CD4-positive, alpha-beta memory T cell (primary cell): ENCODE results near the gene TIMM17A. TPM values are rescaled to one million over a fixed set of nuclear protein-coding genes. Genes with fewer than 3 reads are reported as not detected.

Experiments used
- CTCF ChIA-PET: fragments of 350-600 bp; sonication (Branson Sonifier 250); formaldehyde crosslinking; loops from one replicate; lab custom pipeline; 2021; ENCODE audit warnings: inconsistent platforms; ENCODE audit not compliant: partially characterized antibody; lab: Charles Lee
- POLR2A ChIA-PET: fragments of 350-600 bp; sonication (Branson Sonifier 250); formaldehyde crosslinking; loops from one replicate; lab custom pipeline; 2021; ENCODE audit not compliant: partially characterized antibody; lab: Charles Lee
- DNase-seq, 5 donors: peaks; one replicate each; pipeline versions ENCODE4 v3.0.0 to v3.0.0-alpha.2; 2020 to 2022; ENCODE audit warnings: mixed read lengths in 1 of 5
- H3K27ac ChIP-seq: one replicate; pipeline ENCODE4 v1.7.0; 2013; ENCODE audit warnings: low read depth, low read length
- H3K27me3 ChIP-seq: 2 replicates; pipeline ENCODE4 v1.7.0; 2013; ENCODE audit warnings: mild to moderate bottlenecking, low read length, moderate library complexity; ENCODE audit not compliant: insufficient read depth
- H3K36me3 ChIP-seq: 2 replicates; pipeline ENCODE4 v1.7.0; 2013; ENCODE audit warnings: mild to moderate bottlenecking, low read length, moderate library complexity; ENCODE audit not compliant: insufficient read depth
- H3K4me1 ChIP-seq: 2 replicates; pipeline ENCODE4 v1.7.0; 2013; ENCODE audit warnings: mild to moderate bottlenecking, low read length, moderate library complexity; ENCODE audit not compliant: insufficient read depth
- H3K4me3 ChIP-seq, 2 donors: one replicate each; pipeline ENCODE4 v1.7.0; 2013; ENCODE audit warnings: low read length in 2 of 2, mild to moderate bottlenecking in 1 of 2
- H3K9me3 ChIP-seq, 2 donors: one replicate each; pipeline ENCODE4 v1.7.0; 2013; ENCODE audit warnings: low read length in 2 of 2, control low read depth in 1 of 2; ENCODE audit not compliant: control insufficient read depth in 1 of 2
- H3K27ac Mint-ChIP-seq, 7 donors: one replicate each; pipeline ENCODE4 v1.8.0; 2020 to 2021; ENCODE audit warnings: mixed read lengths in 7 of 7, mild to moderate bottlenecking in 6 of 7, inconsistent platforms in 3 of 7, moderate library complexity in 3 of 7
- H3K27me3 Mint-ChIP-seq, 2 donors: one replicate each; pipeline ENCODE4 v1.8.0; 2020 to 2021; ENCODE audit warnings: mixed read lengths in 2 of 2
- H3K36me3 Mint-ChIP-seq, 2 donors: one replicate each; pipeline ENCODE4 v1.8.0; 2020 to 2021; ENCODE audit warnings: mixed read lengths in 2 of 2, inconsistent platforms in 1 of 2, mild to moderate bottlenecking in 1 of 2
- H3K4me1 Mint-ChIP-seq, 4 donors: one replicate each; pipeline ENCODE4 v1.8.0; 2020 to 2021; ENCODE audit warnings: mixed read lengths in 4 of 4, mild to moderate bottlenecking in 1 of 4
- H3K4me3 Mint-ChIP-seq, 8 donors: one replicate each; pipeline ENCODE4 v1.8.0; 2020 to 2021; ENCODE audit warnings: mixed read lengths in 8 of 8, mild to moderate bottlenecking in 7 of 8, moderate library complexity in 6 of 8, inconsistent platforms in 3 of 8
- H3K9me3 Mint-ChIP-seq, 8 donors: one replicate each; pipeline ENCODE4 v1.8.0; 2020 to 2021; ENCODE audit warnings: mixed read lengths in 8 of 8, mild to moderate bottlenecking in 5 of 8, inconsistent platforms in 3 of 8, moderate library complexity in 1 of 8
- intact Hi-C: fragments of 100-400 bp; cut with micrococcal nuclease; formaldehyde crosslinking; loops from one replicate; pipeline ENCODE4 v1.15.1; 2023
- polyA plus RNA-seq, 2 donors: library from polyadenylated mRNA; unstranded; fragments of 300-500 nt; fragmentation: Illumina TruSeq; gene quantifications; one replicate each; pipeline ENCODE4 v1.2.3, GENCODE V29; 2021
- total RNA-seq, 2 experiments: library from RNA; stranded (reverse); gene quantifications; one replicate each; pipeline ENCODE4 v1.2.3, GENCODE V29; 2021

The TIMM17A gene
- 10 to 100 TPM; 26.0 to 27.1 TPM for total RNA-seq
- 10 to 100 TPM; 28.4 to 29.2 TPM for polyA plus RNA-seq

- H3K4me3 Mint-ChIP-seq: peak within 1 kb of the TSS; percentile 92 to 99 (median 98)
- CTCF ChIA-PET: interaction anchor here (1.0 to 3.1 kb wide), 3 partner anchors 18 to 59 kb away, joined by 3 to 16 read pairs (median 5); no protein-coding TSS in a partner anchor
- no peaks in the 10 kb centered on the region for H3K9me3 ChIP-seq
- H3K4me3 ChIP-seq: peak within 1 kb of the TSS; percentile 83 to 99
- H3K36me3 ChIP-seq: peaks cover 11% of the 10 kb centered on the region
- no peaks in the 10 kb centered on the region for H3K27me3 Mint-ChIP-seq
- H3K4me1 Mint-ChIP-seq: peaks cover 12 to 30% (median 20%) of the 10 kb centered on the region in 4 donors
- H3K4me1 ChIP-seq: peaks cover 19% of the 10 kb centered on the region
- DNase-seq: peak; percentile 90 to 95 (median 90)
- peaks cover 9 to 30% of the 10 kb centered on the region in 2 donors for H3K36me3 Mint-ChIP-seq
- intact Hi-C loops: loop anchor here (1.0 to 5.0 kb wide), 4 partner anchors 27 to 392 kb away; partner anchors contain the start of genes IPO9, PPP1R12B and RNPEP
- peaks cover 0 to 2% (median 0%) of the 10 kb centered on the region in 8 donors for H3K9me3 Mint-ChIP-seq
- H3K27ac ChIP-seq: peak within 1 kb of the TSS; percentile 83
- H3K27ac Mint-ChIP-seq: peak within 1 kb of the TSS; percentile 97 to 99 (median 98)
- H3K27me3 ChIP-seq: no peaks in the 10 kb centered on the region
- POLR2A ChIA-PET: interaction anchor here (0.7 to 3.3 kb wide), 6 partner anchors 9 to 126 kb away, joined by 3 to 20 read pairs (median 6); partner anchors contain the start of genes LMOD1 and RNPEP
Observed at GRCh38 chr1:201955009-201955728, at the start of gene TIMM17A. Gene TIMM17A, plus strand, starts transcription at chr1:201955503. Its CDS starts 24 bp downstream, at chr1:201955527.

GRCh38 chr1:201906336-201906735 lies 49.0 kb upstream of the TIMM17A start:
- H3K27me3 Mint-ChIP-seq: peaks cover 1 to 5% of the 10 kb centered on the region in 2 donors
- peaks cover 0 to 1% (median 0%) of the 10 kb centered on the region in 4 donors for H3K4me1 Mint-ChIP-seq
- no peak for DNase-seq
- no peaks in the 10 kb centered on the region for H3K36me3 ChIP-seq
- H3K9me3 Mint-ChIP-seq: no peaks in the 10 kb centered on the region
- CTCF ChIA-PET: interaction anchor here (2.5 kb wide), 1 partner anchor 11 kb away, joined by 17 read pairs; no protein-coding TSS in a partner anchor
- H3K27ac ChIP-seq: no peak overlapping the region
- intact Hi-C loops: no loop called here
- no peaks in the 10 kb centered on the region for H3K27me3 ChIP-seq
- no peak overlapping the region for H3K27ac Mint-ChIP-seq
- POLR2A ChIA-PET: no interaction called here
- H3K4me3 Mint-ChIP-seq: no peak overlapping the region
- H3K4me1 ChIP-seq: no peaks in the 10 kb centered on the region
- no peaks in the 10 kb centered on the region for H3K36me3 Mint-ChIP-seq
- no peak overlapping the region for H3K4me3 ChIP-seq
- no peaks in the 10 kb centered on the region for H3K9me3 ChIP-seq

DNA sequence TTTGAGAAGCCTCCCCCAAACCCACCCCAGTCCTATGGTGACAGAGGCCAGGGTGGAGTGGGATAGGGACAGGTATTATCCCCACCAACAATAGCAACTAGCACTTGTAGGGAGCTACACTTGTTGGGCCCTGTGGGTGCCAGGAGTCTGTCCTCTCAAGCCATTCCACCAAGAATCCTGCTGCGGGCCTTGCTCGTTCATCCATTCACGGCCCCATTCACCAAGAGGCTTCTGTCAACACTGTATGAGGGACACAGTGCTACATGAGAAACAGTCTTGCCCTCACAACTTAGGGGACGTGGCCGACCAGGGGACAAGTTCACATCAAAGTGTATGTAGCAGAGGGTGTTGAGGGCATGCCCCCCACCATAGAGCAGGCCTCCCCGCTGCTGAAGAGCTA lies 47.7 kb upstream of the TIMM17A start:
- H3K27ac ChIP-seq: no peak overlapping the region
- H3K9me3 Mint-ChIP-seq: no peaks in the 10 kb centered on the region
- intact Hi-C loops: no loop called here
- H3K4me1 ChIP-seq: no peaks in the 10 kb centered on the region
- H3K4me3 ChIP-seq: no peak overlapping the region
- no peaks in the 10 kb centered on the region for H3K9me3 ChIP-seq
- POLR2A ChIA-PET: no interaction called here
- H3K27me3 Mint-ChIP-seq: peaks cover 5% of the 10 kb centered on the region in 2 donors
- CTCF ChIA-PET: interaction anchor here (2.5 kb wide), 1 partner anchor 12 kb away, joined by 17 read pairs; no protein-coding TSS in a partner anchor
- H3K4me1 Mint-ChIP-seq: peaks cover 0 to 1% (median 0%) of the 10 kb centered on the region in 4 donors
- no peaks in the 10 kb centered on the region for H3K27me3 ChIP-seq
- H3K4me3 Mint-ChIP-seq: no peak overlapping the region
- DNase-seq: no peak
- no peak overlapping the region for H3K27ac Mint-ChIP-seq
- H3K36me3 Mint-ChIP-seq: no peaks in the 10 kb centered on the region
- H3K36me3 ChIP-seq: no peaks in the 10 kb centered on the region

DNA sequence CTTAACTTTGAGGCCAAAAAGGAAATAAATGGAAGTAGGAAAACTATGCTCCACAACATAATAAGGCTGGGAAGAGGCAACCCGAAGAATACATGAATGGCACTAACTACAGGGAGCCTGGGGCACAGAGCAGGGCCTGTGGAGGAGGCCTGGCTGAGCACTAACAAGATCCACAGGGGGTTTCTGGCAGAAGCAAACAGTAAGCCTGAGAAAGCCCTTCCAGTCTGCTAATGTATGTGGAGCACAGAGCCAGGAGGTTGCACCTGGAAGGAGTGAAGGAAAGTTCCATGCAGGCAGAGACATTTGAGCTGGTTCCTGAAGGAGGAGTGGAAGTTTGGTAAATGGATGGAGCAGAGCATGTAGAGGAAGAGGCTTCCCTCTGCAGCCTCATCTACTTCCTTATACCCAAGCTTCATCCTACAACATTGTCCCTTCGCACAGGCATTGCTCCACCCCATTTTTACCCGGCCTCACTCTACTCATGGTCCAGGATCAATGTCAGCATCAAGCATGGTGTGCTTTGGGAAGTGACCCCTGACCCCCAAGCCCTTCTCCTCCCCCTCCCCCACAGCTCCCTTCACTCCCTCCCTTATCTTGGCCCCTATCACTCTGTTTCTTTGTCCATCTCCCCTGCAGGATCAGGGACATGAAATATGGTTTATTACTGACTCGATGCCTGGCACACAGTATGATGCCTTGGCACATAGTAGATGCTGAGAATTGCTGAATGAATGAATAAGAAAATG lies 43.3 kb upstream of the TIMM17A start:
- Histone ChIP-seq H3K4me1 (no peaks in the 10 kb centered on the region), H3K9me3 (no peaks in the 10 kb centered on the region), H3K27me3 (no peaks in the 10 kb centered on the region), H3K36me3 (no peaks in the 10 kb centered on the region), H3K4me3 (no peak overlapping the region), H3K27ac (no peak overlapping the region)
- H3K27ac Mint-ChIP-seq: no peak overlapping the region
- no peak overlapping the region for H3K4me3 Mint-ChIP-seq
- peaks cover 15 to 23% of the 10 kb centered on the region in 2 donors for H3K27me3 Mint-ChIP-seq
- H3K36me3 Mint-ChIP-seq: no peaks in the 10 kb centered on the region
- DNase-seq: no peak
- CTCF ChIA-PET: interaction anchor here (1.1 to 1.9 kb wide), 2 partner anchors 16 to 34 kb away, joined by 3 to 4 read pairs; no protein-coding TSS in a partner anchor
- intact Hi-C loops: no loop called here
- H3K9me3 Mint-ChIP-seq: peaks cover 0 to 2% (median 0%) of the 10 kb centered on the region in 8 donors
- peaks cover 0 to 7% (median 1%) of the 10 kb centered on the region in 4 donors for H3K4me1 Mint-ChIP-seq
- POLR2A ChIA-PET: no interaction called here

DNA sequence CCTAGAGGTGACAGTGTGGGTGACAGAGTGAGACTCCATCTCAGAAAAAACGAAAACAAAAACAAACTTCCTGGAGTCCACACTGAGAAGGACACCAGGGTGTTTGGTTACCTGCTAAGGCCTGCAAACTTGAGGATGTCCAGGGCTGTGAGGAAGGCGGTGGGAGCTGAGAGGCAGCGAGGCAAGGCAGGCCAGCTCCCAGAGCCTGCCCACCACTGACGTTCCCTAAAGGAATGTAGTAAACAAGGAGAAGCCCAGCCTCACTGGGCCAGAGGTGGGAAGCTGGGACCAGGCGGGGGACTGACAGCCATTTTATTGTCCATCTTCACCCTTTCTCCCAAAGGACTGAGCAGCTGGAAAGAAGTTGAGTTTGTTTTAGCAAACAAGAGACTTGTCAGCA lies 42.5 kb upstream of the TIMM17A start:
- no peak overlapping the region for H3K27ac ChIP-seq
- peaks cover 0 to 2% (median 0%) of the 10 kb centered on the region in 8 donors for H3K9me3 Mint-ChIP-seq
- H3K9me3 ChIP-seq: no peaks in the 10 kb centered on the region
- POLR2A ChIA-PET: no interaction called here
- no peaks in the 10 kb centered on the region for H3K36me3 ChIP-seq
- no peak overlapping the region for H3K4me3 Mint-ChIP-seq
- peaks cover 15 to 23% of the 10 kb centered on the region in 2 donors for H3K27me3 Mint-ChIP-seq
- H3K27ac Mint-ChIP-seq: no peak overlapping the region
- peaks cover 0 to 7% (median 1%) of the 10 kb centered on the region in 4 donors for H3K4me1 Mint-ChIP-seq
- no peak for DNase-seq
- CTCF ChIA-PET: interaction anchor here (1.1 to 1.9 kb wide), 2 partner anchors 17 to 35 kb away, joined by 3 to 4 read pairs; no protein-coding TSS in a partner anchor
- H3K27me3 ChIP-seq: no peaks in the 10 kb centered on the region
- no peak overlapping the region for H3K4me3 ChIP-seq
- no peaks in the 10 kb centered on the region for H3K36me3 Mint-ChIP-seq
- no peaks in the 10 kb centered on the region for H3K4me1 ChIP-seq
- intact Hi-C loops: no loop called here

- Histone ChIP-seq H3K4me1 (no peaks in the 10 kb centered on the region), H3K27me3 (no peaks in the 10 kb centered on the region), H3K36me3 (no peaks in the 10 kb centered on the region), H3K27ac (no peak overlapping the region), H3K9me3 (no peaks in the 10 kb centered on the region), H3K4me3 (no peak overlapping the region)
- H3K27me3 Mint-ChIP-seq: peaks cover 18 to 34% of the 10 kb centered on the region in 2 donors
- peaks cover 0 to 7% (median 1%) of the 10 kb centered on the region in 4 donors for H3K4me1 Mint-ChIP-seq
- H3K27ac Mint-ChIP-seq: no peak overlapping the region
- H3K4me3 Mint-ChIP-seq: no peak overlapping the region
- ChIA-PET CTCF (interaction anchor here (1.2 kb wide), 1 partner anchor 18 kb away, joined by 3 read pairs; no protein-coding TSS in a partner anchor), POLR2A (no interaction called here)
- intact Hi-C loops: no loop called here
- no peak for DNase-seq
- peaks cover 0 to 2% (median 0%) of the 10 kb centered on the region in 8 donors for H3K9me3 Mint-ChIP-seq
- H3K36me3 Mint-ChIP-seq: no peaks in the 10 kb centered on the region
Observed at GRCh38 chr1:201914456-201915235, 40.7 kb upstream of the TIMM17A start.
